Glutamatergic neuron (in vitro differentiated cells): ENCODE results near the gene MTHFD1L. TPM values are rescaled to one million over a fixed set of nuclear protein-coding genes. Genes with fewer than 3 reads are reported as not detected.

Experiments
- DNase-seq: peaks from one replicate; pipeline ENCODE4 v3.0.0; 2022
- H3K27ac Mint-ChIP-seq: one replicate; pipeline ENCODE4 v1.8.0; 2020; ENCODE audit warnings: mild to moderate bottlenecking, mixed read lengths, inconsistent platforms; ENCODE audit not compliant: unreplicated experiment
- H3K27me3 Mint-ChIP-seq: one replicate; pipeline ENCODE4 v1.8.0; 2020; ENCODE audit warnings: mild to moderate bottlenecking, moderate library complexity, mixed read lengths, inconsistent platforms; ENCODE audit not compliant: unreplicated experiment
- H3K36me3 Mint-ChIP-seq: one replicate; pipeline ENCODE4 v1.8.0; 2020; ENCODE audit warnings: mild to moderate bottlenecking, mixed read lengths, inconsistent platforms; ENCODE audit not compliant: unreplicated experiment
- H3K4me1 Mint-ChIP-seq: one replicate; pipeline ENCODE4 v1.8.0; 2020; ENCODE audit warnings: mild to moderate bottlenecking, low read depth, mixed read lengths, inconsistent platforms; ENCODE audit not compliant: unreplicated experiment
- H3K4me3 Mint-ChIP-seq: one replicate; pipeline ENCODE4 v1.8.0; 2020; ENCODE audit warnings: mild to moderate bottlenecking, mixed read lengths, inconsistent platforms; ENCODE audit not compliant: unreplicated experiment
- H3K9me3 Mint-ChIP-seq: one replicate; pipeline ENCODE4 v1.8.0; 2020; ENCODE audit warnings: mild to moderate bottlenecking, moderate library complexity, mixed read lengths, inconsistent platforms; ENCODE audit not compliant: unreplicated experiment
- total RNA-seq: library from RNA; stranded (reverse); fragmentation: NEBNext Ultra II Directional; extraction: Animal tissue kit (Norgen Biotek cat#: 25700); gene quantifications from one replicate; pipeline ENCODE4 v1.2.1, GENCODE V29; 2021; ENCODE audit not compliant: unreplicated experiment
- TF ChIP-seq, protein P1 (sequence below): fragments of 200-600 bp; sonication (generic); IDR thresholded peaks from one replicate; pipeline ENCODE4 v1.5.0; 2021; ENCODE audit not compliant: partially characterized antibody, unreplicated experiment

MTHFD1L gene
- total RNA-seq, 1 donor from 2014 or later: 35.9 TPM

DNA sequence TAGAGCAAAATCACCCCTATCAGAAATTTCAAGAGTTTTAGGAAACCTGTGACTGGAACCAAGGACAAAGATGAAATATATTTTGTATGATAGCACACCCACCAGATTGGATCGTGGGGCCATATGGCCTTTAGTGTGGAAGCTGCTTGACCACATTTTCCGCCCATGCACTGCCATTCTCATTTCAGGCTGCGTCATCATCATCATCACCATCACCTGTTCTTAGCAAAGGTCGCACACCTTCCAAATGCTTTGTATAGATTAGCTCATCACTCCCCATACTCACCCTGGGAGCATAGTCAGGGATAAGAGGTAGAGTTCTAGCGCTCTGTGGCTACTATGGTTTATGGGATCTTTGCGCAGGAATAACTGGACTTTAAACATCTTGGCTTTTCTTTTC is 185.7 kb downstream of the MTHFD1L start:
- peaks cover 2% of the 10 kb centered on the region for H3K4me1 Mint-ChIP-seq
- no peak for DNase-seq
- peaks cover 3% of the 10 kb centered on the region for H3K27me3 Mint-ChIP-seq
- no peak overlapping the region for H3K4me3 Mint-ChIP-seq
- H3K27ac Mint-ChIP-seq: no peak overlapping the region
- H3K9me3 Mint-ChIP-seq: no peaks in the 10 kb centered on the region
- peaks cover 5% of the 10 kb centered on the region for H3K36me3 Mint-ChIP-seq
- TF ChIP-seq, protein P1, sequence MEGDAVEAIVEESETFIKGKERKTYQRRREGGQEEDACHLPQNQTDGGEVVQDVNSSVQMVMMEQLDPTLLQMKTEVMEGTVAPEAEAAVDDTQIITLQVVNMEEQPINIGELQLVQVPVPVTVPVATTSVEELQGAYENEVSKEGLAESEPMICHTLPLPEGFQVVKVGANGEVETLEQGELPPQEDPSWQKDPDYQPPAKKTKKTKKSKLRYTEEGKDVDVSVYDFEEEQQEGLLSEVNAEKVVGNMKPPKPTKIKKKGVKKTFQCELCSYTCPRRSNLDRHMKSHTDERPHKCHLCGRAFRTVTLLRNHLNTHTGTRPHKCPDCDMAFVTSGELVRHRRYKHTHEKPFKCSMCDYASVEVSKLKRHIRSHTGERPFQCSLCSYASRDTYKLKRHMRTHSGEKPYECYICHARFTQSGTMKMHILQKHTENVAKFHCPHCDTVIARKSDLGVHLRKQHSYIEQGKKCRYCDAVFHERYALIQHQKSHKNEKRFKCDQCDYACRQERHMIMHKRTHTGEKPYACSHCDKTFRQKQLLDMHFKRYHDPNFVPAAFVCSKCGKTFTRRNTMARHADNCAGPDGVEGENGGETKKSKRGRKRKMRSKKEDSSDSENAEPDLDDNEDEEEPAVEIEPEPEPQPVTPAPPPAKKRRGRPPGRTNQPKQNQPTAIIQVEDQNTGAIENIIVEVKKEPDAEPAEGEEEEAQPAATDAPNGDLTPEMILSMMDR: no peak

DNA sequence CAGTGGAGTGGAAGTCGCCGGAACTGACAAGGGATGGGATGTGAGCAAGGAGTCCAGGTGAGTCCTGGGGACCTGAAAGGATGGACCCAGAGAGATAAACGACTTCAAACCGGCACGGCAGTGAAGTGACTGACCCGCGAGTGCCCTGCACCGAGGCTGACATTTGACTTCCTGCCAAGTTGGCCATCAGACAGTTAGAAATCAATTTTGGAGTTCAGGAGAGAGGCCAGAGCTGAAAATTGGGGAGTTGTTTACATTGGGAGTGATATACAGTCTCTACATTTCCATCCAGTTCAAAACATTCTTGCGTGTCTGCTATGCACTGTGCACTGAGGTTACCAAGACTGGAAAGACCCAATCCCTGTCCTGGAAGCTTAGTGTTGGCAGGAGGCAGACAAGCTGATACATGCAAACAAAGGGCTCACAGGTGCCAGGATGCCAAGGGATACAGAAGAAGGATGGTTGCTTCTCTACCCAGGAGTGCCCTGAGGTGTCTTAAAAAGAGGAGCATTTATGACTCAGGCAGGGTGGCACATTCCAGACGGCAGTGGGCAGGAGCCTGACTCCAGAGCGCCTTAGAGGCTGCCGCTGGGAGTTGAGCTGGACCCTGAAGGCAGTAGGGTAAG is 186.6 kb downstream of the MTHFD1L start:
- TF ChIP-seq, protein P1: no peak
- H3K4me3 Mint-ChIP-seq: no peak overlapping the region
- H3K4me1 Mint-ChIP-seq: peaks cover 2% of the 10 kb centered on the region
- DNase-seq: no peak
- peaks cover 3% of the 10 kb centered on the region for H3K27me3 Mint-ChIP-seq
- H3K27ac Mint-ChIP-seq: no peak overlapping the region
- peaks cover 1% of the 10 kb centered on the region for H3K9me3 Mint-ChIP-seq
- peaks cover 5% of the 10 kb centered on the region for H3K36me3 Mint-ChIP-seq

- peaks cover 2% of the 10 kb centered on the region for H3K27me3 Mint-ChIP-seq
- TF ChIP-seq, protein P1: no peak
- H3K4me3 Mint-ChIP-seq: no peak overlapping the region
- DNase-seq: no peak
- no peak overlapping the region for H3K27ac Mint-ChIP-seq
- H3K9me3 Mint-ChIP-seq: peaks cover 1% of the 10 kb centered on the region
- no peaks in the 10 kb centered on the region for H3K36me3 Mint-ChIP-seq
- no peaks in the 10 kb centered on the region for H3K4me1 Mint-ChIP-seq
Observed at GRCh38 chr6:151054306-151054705, 188.8 kb downstream of the MTHFD1L start.

GRCh38 chr6:151056230-151056907 is 190.9 kb downstream of the MTHFD1L start:
- H3K36me3 Mint-ChIP-seq: no peaks in the 10 kb centered on the region
- peaks cover 4% of the 10 kb centered on the region for H3K27me3 Mint-ChIP-seq
- H3K27ac Mint-ChIP-seq: no peak overlapping the region
- H3K4me3 Mint-ChIP-seq: no peak overlapping the region
- no peak for DNase-seq
- H3K9me3 Mint-ChIP-seq: peaks cover 1% of the 10 kb centered on the region
- TF ChIP-seq, protein P1: no peak
- peaks cover 12% of the 10 kb centered on the region for H3K4me1 Mint-ChIP-seq

DNA sequence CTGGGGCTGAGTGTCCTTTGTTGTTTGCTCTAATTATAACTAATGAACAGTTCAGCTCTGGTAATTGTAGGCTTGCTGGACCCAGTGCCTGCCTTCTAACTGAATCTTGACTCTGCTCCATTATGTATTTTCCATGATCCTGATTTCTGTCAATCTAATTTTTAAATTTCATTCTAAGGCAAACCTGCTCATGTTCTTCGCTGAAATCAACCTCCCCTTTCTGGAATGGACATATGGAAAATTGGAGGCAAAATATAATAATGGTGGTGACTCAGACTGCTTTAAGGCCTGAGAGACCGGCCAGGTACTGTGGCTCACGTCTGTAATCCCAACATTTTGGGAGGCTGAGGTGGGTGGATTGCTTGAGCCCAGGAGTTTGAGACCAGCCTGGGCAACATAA is 191.6 kb downstream of the MTHFD1L start:
- TF ChIP-seq, protein P1: no peak
- H3K27ac Mint-ChIP-seq: no peak overlapping the region
- DNase-seq: no peak
- peaks cover 12% of the 10 kb centered on the region for H3K4me1 Mint-ChIP-seq
- H3K9me3 Mint-ChIP-seq: peaks cover 1% of the 10 kb centered on the region
- no peak overlapping the region for H3K4me3 Mint-ChIP-seq
- peaks cover 4% of the 10 kb centered on the region for H3K27me3 Mint-ChIP-seq
- no peaks in the 10 kb centered on the region for H3K36me3 Mint-ChIP-seq
